ENCODE measurements around the gene SH3GL1. TPM values are rescaled to one million over a fixed set of nuclear protein-coding genes. Genes with fewer than 3 reads are reported as not detected.
A peak's percentile ranks its signal among the peaks of the same experiment; 100 is the strongest.

The SH3GL1 gene, protein sequence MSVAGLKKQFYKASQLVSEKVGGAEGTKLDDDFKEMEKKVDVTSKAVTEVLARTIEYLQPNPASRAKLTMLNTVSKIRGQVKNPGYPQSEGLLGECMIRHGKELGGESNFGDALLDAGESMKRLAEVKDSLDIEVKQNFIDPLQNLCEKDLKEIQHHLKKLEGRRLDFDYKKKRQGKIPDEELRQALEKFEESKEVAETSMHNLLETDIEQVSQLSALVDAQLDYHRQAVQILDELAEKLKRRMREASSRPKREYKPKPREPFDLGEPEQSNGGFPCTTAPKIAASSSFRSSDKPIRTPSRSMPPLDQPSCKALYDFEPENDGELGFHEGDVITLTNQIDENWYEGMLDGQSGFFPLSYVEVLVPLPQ
- 18.2 and 20.1 TPM in 2 replicates for polyA plus RNA-seq (2011; rRNA removed)
- polyA plus RNA-seq (2012; cell fraction: cytosol; rRNA removed): 61.4 and 83.2 TPM in 2 replicates
- polyA plus RNA-seq (2012; cell fraction: nucleus; rRNA removed): 59.4 and 68.5 TPM in 2 replicates
- 34.7 to 36.0 TPM (median 35.1 TPM) in 3 replicates for polyA plus RNA-seq (2017; fragmentation: RNase III; extraction: RNeasy Plus Mini Kit Qiagen cat#74134 plus additional on column Dnase treatment)
- polyA minus RNA-seq (2011; rRNA and poly(A)+ RNA removed): 9.7 and 18.8 TPM in 2 replicates

DNA sequence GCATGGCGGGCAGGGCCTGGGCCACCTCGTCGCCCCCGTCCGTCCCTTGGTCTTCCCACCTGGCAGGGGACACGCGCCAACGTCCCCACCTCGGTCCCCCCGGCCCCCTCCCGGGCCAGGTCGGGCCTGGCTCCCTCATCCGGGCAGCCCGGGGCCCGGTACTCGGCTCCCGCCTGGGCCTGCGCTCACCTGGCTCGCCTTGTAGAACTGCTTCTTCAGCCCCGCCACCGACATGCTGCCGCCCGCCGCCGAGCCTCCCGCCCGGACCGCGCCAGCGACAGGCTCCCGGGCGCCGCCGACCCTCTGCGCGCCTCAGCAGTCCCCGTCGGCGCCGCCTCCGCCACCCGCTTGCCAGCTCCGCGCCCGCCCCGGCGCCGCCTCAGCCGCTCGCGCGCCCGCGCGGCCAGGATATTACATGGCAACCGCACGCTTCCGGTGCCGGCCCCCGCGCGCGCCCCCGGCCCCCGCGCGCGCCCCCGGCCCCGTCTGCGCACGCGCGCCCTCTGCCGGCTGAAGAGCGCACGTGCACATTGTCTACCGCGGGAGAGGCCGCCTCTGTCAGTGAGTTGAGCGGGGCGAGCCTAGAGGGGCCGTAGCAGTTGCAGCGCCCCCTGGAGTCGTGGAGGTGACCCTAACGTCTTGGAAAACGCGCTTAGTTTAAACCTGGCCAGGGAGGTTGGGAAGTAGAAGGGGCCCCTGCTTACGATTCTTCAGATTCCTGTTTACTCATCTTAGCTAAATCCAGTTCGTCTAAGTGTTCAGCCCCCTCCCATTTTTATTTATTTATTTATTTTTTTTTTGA is at the start of gene SH3GL1:
TSS of gene SH3GL1 (minus strand) at position 413 of the 802 bp plus-strand sequence. CDS start at position 234, 179 bp downstream.
- 7% methylated on average over 10 of the region's 90 CpGs for WGBS (ENCODE audit: missing lambda C conversion rate)
- FAIRE-seq (no peak), ATAC-seq (peak; percentile 68 to 78), DNase-seq (ENCODE audit: low read depth in 1 of 2, low spot score in 1 of 2) (peak; percentile 69 to 94)
- Histone ChIP-seq H3K27ac (peak within 1 kb of the TSS; percentile 88 to 99), H3K4me2 (peak within 1 kb of the TSS; percentile 99), H3K9me3 (no peaks in the 10 kb centered on the region), H3K4me1 (peaks cover 26% of the 10 kb centered on the region), H3K4me3 (peak within 1 kb of the TSS; percentile 77)
- ChIA-PET CTCF (interaction anchor here (0.5 to 3.0 kb wide), 40 partner anchors 9 to 1824 kb away, joined by 3 to 51 read pairs (median 5); no protein-coding TSS in a partner anchor), POLR2A (interaction anchor here (1.0 kb wide), 1 partner anchor 25 kb away, joined by 3 read pairs; no protein-coding TSS in a partner anchor)
- TF ChIP-seq ESRRA (IDR thresholded peaks at IDR 0.05; ENCODE audit: borderline replicate concordance, low read length): no peak
- no peak for TF ChIP-seq CHD2 (IDR thresholded peaks at IDR 0.05; ENCODE audit: low read length, partially characterized antibody)
- no peak for TF ChIP-seq KDM5A (IDR thresholded peaks at IDR 0.05)
- TF ChIP-seq EP300 (IDR thresholded peaks at IDR 0.05): no peak
- no peak for TF ChIP-seq SREBF2 (IDR thresholded peaks at IDR 0.05)
- TF ChIP-seq POLR2A (IDR thresholded peaks at IDR 0.05; ENCODE audit: low read length): peak; percentile 53
- TF ChIP-seq ZFP36 (IDR thresholded peaks at IDR 0.05; ENCODE audit: borderline replicate concordance, partially characterized antibody): no peak
- TF ChIP-seq HOXA7 (CRISPR knock-in tag; IDR thresholded peaks at IDR 0.05): no peak
- peak; percentile 39 to 68; a peak in 4 of 5 replicates for TF ChIP-seq RAD21 (conservative IDR thresholded peaks at IDR 0.05 in 1 of 2, IDR thresholded peaks at IDR 0.05 in 1 of 2)
- TF ChIP-seq EHF (CRISPR knock-in tag; IDR thresholded peaks at IDR 0.05): no peak
- TF ChIP-seq SMC3 (IDR thresholded peaks at IDR 0.05): peak; percentile 79
- no peak for TF ChIP-seq CEBPB (IDR thresholded peaks at IDR 0.05)
- TF ChIP-seq NPAS2 (CRISPR knock-in tag; IDR thresholded peaks at IDR 0.05; ENCODE audit: borderline replicate concordance): no peak
- TF ChIP-seq, protein P1, sequence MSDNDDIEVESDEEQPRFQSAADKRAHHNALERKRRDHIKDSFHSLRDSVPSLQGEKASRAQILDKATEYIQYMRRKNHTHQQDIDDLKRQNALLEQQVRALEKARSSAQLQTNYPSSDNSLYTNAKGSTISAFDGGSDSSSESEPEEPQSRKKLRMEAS (IDR thresholded peaks at IDR 0.05): peak; percentile 87
- TF ChIP-seq EHMT2 (IDR thresholded peaks at IDR 0.05; ENCODE audit: low read depth): no peak
- TF ChIP-seq, protein P2, sequence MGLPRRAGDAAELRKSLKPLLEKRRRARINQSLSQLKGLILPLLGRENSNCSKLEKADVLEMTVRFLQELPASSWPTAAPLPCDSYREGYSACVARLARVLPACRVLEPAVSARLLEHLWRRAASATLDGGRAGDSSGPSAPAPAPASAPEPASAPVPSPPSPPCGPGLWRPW (IDR thresholded peaks at IDR 0.05): no peak
- no peak for TF ChIP-seq ZC3H11A (IDR thresholded peaks at IDR 0.05)
- no peak for TF ChIP-seq HDAC2 (IDR thresholded peaks at IDR 0.05)
- TF ChIP-seq MAZ (IDR thresholded peaks at IDR 0.05; ENCODE audit: borderline replicate concordance, low read depth, low read length): no peak
- TF ChIP-seq BHLHE40 (IDR thresholded peaks at IDR 0.05; ENCODE audit: low read depth, low read length): no peak
- peak; percentile 44 to 78; a peak in 2 of 5 replicates for TF ChIP-seq JUN (IDR thresholded peaks at IDR 0.05)
- no peak for TF ChIP-seq FOSL2 (IDR thresholded peaks at IDR 0.05)
- TF ChIP-seq FOSL2 (CRISPR knock-in tag; IDR thresholded peaks at IDR 0.05): peak; percentile 35; the same call in 1 of the 2 replicates
- TF ChIP-seq, protein P3, sequence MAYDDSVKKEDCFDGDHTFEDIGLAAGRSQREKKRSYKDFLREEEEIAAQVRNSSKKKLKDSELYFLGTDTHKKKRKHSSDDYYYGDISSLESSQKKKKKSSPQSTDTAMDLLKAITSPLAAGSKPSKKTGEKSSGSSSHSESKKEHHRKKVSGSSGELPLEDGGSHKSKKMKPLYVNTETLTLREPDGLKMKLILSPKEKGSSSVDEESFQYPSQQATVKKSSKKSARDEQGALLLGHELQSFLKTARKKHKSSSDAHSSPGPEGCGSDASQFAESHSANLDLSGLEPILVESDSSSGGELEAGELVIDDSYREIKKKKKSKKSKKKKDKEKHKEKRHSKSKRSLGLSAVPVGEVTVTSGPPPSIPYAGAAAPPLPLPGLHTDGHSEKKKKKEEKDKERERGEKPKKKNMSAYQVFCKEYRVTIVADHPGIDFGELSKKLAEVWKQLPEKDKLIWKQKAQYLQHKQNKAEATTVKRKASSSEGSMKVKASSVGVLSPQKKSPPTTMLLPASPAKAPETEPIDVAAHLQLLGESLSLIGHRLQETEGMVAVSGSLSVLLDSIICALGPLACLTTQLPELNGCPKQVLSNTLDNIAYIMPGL (CRISPR knock-in tag; IDR thresholded peaks at IDR 0.05; ENCODE audit: borderline replicate concordance): no peak
- TF ChIP-seq KDM1A (IDR thresholded peaks at IDR 0.05; ENCODE audit: low read depth): no peak
- TF ChIP-seq, protein P4, sequence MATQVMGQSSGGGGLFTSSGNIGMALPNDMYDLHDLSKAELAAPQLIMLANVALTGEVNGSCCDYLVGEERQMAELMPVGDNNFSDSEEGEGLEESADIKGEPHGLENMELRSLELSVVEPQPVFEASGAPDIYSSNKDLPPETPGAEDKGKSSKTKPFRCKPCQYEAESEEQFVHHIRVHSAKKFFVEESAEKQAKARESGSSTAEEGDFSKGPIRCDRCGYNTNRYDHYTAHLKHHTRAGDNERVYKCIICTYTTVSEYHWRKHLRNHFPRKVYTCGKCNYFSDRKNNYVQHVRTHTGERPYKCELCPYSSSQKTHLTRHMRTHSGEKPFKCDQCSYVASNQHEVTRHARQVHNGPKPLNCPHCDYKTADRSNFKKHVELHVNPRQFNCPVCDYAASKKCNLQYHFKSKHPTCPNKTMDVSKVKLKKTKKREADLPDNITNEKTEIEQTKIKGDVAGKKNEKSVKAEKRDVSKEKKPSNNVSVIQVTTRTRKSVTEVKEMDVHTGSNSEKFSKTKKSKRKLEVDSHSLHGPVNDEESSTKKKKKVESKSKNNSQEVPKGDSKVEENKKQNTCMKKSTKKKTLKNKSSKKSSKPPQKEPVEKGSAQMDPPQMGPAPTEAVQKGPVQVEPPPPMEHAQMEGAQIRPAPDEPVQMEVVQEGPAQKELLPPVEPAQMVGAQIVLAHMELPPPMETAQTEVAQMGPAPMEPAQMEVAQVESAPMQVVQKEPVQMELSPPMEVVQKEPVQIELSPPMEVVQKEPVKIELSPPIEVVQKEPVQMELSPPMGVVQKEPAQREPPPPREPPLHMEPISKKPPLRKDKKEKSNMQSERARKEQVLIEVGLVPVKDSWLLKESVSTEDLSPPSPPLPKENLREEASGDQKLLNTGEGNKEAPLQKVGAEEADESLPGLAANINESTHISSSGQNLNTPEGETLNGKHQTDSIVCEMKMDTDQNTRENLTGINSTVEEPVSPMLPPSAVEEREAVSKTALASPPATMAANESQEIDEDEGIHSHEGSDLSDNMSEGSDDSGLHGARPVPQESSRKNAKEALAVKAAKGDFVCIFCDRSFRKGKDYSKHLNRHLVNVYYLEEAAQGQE (IDR thresholded peaks at IDR 0.05): no peak
- no peak for TF ChIP-seq NR3C1 (IDR thresholded peaks at IDR 0.05)
- TF ChIP-seq MYC (IDR thresholded peaks at IDR 0.05; ENCODE audit: borderline replicate concordance, low read length): peak; percentile 72; the same call in 1 of the 2 replicates
- TF ChIP-seq, protein P5, sequence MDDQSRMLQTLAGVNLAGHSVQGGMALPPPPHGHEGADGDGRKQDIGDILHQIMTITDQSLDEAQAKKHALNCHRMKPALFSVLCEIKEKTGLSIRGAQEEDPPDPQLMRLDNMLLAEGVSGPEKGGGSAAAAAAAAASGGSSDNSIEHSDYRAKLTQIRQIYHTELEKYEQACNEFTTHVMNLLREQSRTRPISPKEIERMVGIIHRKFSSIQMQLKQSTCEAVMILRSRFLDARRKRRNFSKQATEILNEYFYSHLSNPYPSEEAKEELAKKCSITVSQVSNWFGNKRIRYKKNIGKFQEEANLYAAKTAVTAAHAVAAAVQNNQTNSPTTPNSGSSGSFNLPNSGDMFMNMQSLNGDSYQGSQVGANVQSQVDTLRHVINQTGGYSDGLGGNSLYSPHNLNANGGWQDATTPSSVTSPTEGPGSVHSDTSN (IDR thresholded peaks at IDR 0.05): no peak
- no peak for TF ChIP-seq RARB (CRISPR knock-in tag; IDR thresholded peaks at IDR 0.05)
